HEK293 (cell line): ENCODE data around the gene ATP6V0A1.
A peak's percentile ranks its signal among the peaks of the same experiment; 100 is the strongest.

Experiments used
- GLIS2 ChIP-seq: fragments of 450-650 bp; formaldehyde crosslinking; IDR thresholded peaks from 2 replicates; pipeline ENCODE4 v1.5.1; 2016; ENCODE audit warnings: missing biosample characterization, missing genetic modification characterization
- HIC1 ChIP-seq: fragments of 450-650 bp; formaldehyde crosslinking; IDR thresholded peaks from 2 replicates; pipeline ENCODE4 v1.5.1; 2016; ENCODE audit warnings: missing biosample characterization, missing genetic modification characterization
- KLF1 ChIP-seq: fragments of 450-650 bp; formaldehyde crosslinking; IDR thresholded peaks from 2 replicates; pipeline ENCODE4 v1.5.1; 2016; ENCODE audit warnings: missing biosample characterization, missing genetic modification characterization
- KLF8 ChIP-seq: fragments of 450-650 bp; formaldehyde crosslinking; IDR thresholded peaks from 2 replicates; pipeline ENCODE4 v1.5.1; 2016; ENCODE audit warnings: missing biosample characterization, missing genetic modification characterization
- MYNN ChIP-seq: fragments of 450-650 bp; formaldehyde crosslinking; IDR thresholded peaks from 2 replicates; pipeline ENCODE4 v1.5.1; 2016; ENCODE audit warnings: missing biosample characterization, missing genetic modification characterization, borderline replicate concordance
- OSR2 ChIP-seq: fragments of 450-650 bp; formaldehyde crosslinking; IDR thresholded peaks from 2 replicates; pipeline ENCODE4 v1.5.1; 2016; ENCODE audit warnings: missing biosample characterization, missing genetic modification characterization
- RBAK ChIP-seq: fragments of 450-650 bp; formaldehyde crosslinking; IDR thresholded peaks from 2 replicates; pipeline ENCODE4 v1.5.1; 2016; ENCODE audit warnings: missing biosample characterization, missing genetic modification characterization
- SALL2 ChIP-seq: fragments of 450-650 bp; formaldehyde crosslinking; IDR thresholded peaks from 2 replicates; pipeline ENCODE4 v1.5.0; 2017; ENCODE audit warnings: missing biosample characterization, mild to moderate bottlenecking, missing genetic modification characterization, borderline replicate concordance
- YY2 ChIP-seq: fragments of 450-650 bp; formaldehyde crosslinking; IDR thresholded peaks from 2 replicates; pipeline ENCODE4 v1.5.1; 2016; ENCODE audit warnings: missing biosample characterization, missing genetic modification characterization
- ZEB2 ChIP-seq: fragments of 450-650 bp; formaldehyde crosslinking; IDR thresholded peaks from 2 replicates; pipeline ENCODE4 v1.5.1; 2016; ENCODE audit warnings: missing biosample characterization, missing genetic modification characterization
- ZFP3 ChIP-seq: fragments of 450-650 bp; formaldehyde crosslinking; IDR thresholded peaks from 2 replicates; pipeline ENCODE4 v1.5.1; 2016; ENCODE audit warnings: low read depth, missing biosample characterization, missing genetic modification characterization
- ZIC2 ChIP-seq: fragments of 450-650 bp; formaldehyde crosslinking; IDR thresholded peaks from 2 replicates; pipeline ENCODE4 v1.5.1; 2016; ENCODE audit warnings: missing biosample characterization, missing genetic modification characterization
- ZNF132 ChIP-seq: fragments of 450-650 bp; formaldehyde crosslinking; IDR thresholded peaks from 2 replicates; pipeline ENCODE4 v1.5.1; 2017; ENCODE audit warnings: missing biosample characterization, missing genetic modification characterization, borderline replicate concordance
- ZNF184 ChIP-seq: fragments of 450-650 bp; IDR thresholded peaks from 2 replicates; pipeline ENCODE4 v1.5.1; 2018; ENCODE audit warnings: missing biosample characterization, mild to moderate bottlenecking, missing genetic modification characterization
- ZNF202 ChIP-seq: fragments of 450-650 bp; formaldehyde crosslinking; IDR thresholded peaks from 2 replicates; pipeline ENCODE4 v1.5.1; 2016; ENCODE audit warnings: missing biosample characterization, missing genetic modification characterization, borderline replicate concordance
- ZNF24 ChIP-seq: fragments of 450-650 bp; formaldehyde crosslinking; IDR thresholded peaks from 2 replicates; pipeline ENCODE4 v1.5.1; 2016; ENCODE audit warnings: missing biosample characterization, missing genetic modification characterization
- ZNF248 ChIP-seq: fragments of 450-650 bp; formaldehyde crosslinking; IDR thresholded peaks from 2 replicates; pipeline ENCODE4 v1.5.1; 2017; ENCODE audit warnings: missing biosample characterization, missing genetic modification characterization
- ZNF26 ChIP-seq: fragments of 450-650 bp; formaldehyde crosslinking; IDR thresholded peaks from 2 replicates; pipeline ENCODE4 v1.5.1; 2016; ENCODE audit warnings: missing biosample characterization, missing genetic modification characterization
- ZNF266 ChIP-seq: fragments of 450-650 bp; formaldehyde crosslinking; IDR thresholded peaks from 2 replicates; pipeline ENCODE4 v1.5.1; 2016; ENCODE audit warnings: missing biosample characterization, missing genetic modification characterization, low read depth
- ZNF423 ChIP-seq: fragments of 450-650 bp; formaldehyde crosslinking; IDR thresholded peaks from 2 replicates; pipeline ENCODE4 v1.5.1; 2016; ENCODE audit warnings: missing biosample characterization, missing genetic modification characterization
- ZNF521 ChIP-seq: fragments of 450-650 bp; formaldehyde crosslinking; IDR thresholded peaks from 2 replicates; pipeline ENCODE4 v1.5.1; 2017; ENCODE audit warnings: missing biosample characterization, mild to moderate bottlenecking, missing genetic modification characterization
- ZNF548 ChIP-seq: fragments of 450-650 bp; formaldehyde crosslinking; IDR thresholded peaks from 2 replicates; pipeline ENCODE4 v1.5.1; 2016; ENCODE audit warnings: missing biosample characterization, missing genetic modification characterization
- ZNF776 ChIP-seq: fragments of 450-650 bp; formaldehyde crosslinking; IDR thresholded peaks from 2 replicates; pipeline ENCODE4 v1.5.0; 2017; ENCODE audit warnings: missing biosample characterization, missing genetic modification characterization, borderline replicate concordance
- ZSCAN16 ChIP-seq: fragments of 450-650 bp; formaldehyde crosslinking; IDR thresholded peaks from 2 replicates; pipeline ENCODE4 v1.5.1; 2016; ENCODE audit warnings: missing biosample characterization, missing genetic modification characterization
- ZSCAN23 ChIP-seq: fragments of 450-650 bp; formaldehyde crosslinking; IDR thresholded peaks from 2 replicates; pipeline ENCODE4 v1.5.1; 2016; ENCODE audit warnings: missing biosample characterization, missing genetic modification characterization
- ZXDB ChIP-seq: fragments of 450-650 bp; formaldehyde crosslinking; IDR thresholded peaks from 2 replicates; pipeline ENCODE4 v1.5.1; 2016; ENCODE audit warnings: missing biosample characterization, missing genetic modification characterization
- TF ChIP-seq, protein P1 (sequence below): fragments of 450-650 bp; formaldehyde crosslinking; IDR thresholded peaks from 2 replicates; pipeline ENCODE4 v1.5.1; 2016; ENCODE audit warnings: missing biosample characterization, missing genetic modification characterization
- TF ChIP-seq, protein P2 (sequence below): fragments of 450-650 bp; formaldehyde crosslinking; IDR thresholded peaks from 2 replicates; pipeline ENCODE4 v1.5.1; 2016; ENCODE audit warnings: missing biosample characterization, missing genetic modification characterization
- TF ChIP-seq, protein P3 (sequence below): fragments of 450-650 bp; formaldehyde crosslinking; IDR thresholded peaks from 2 replicates; pipeline ENCODE4; 2016; ENCODE audit warnings: missing biosample characterization, missing genetic modification characterization
- TF ChIP-seq, protein P4 (sequence below): fragments of 450-650 bp; formaldehyde crosslinking; IDR thresholded peaks from 2 replicates; pipeline ENCODE4 v1.5.1; 2016; ENCODE audit warnings: missing biosample characterization, missing genetic modification characterization

ATP6V0A1 gene

DNA sequence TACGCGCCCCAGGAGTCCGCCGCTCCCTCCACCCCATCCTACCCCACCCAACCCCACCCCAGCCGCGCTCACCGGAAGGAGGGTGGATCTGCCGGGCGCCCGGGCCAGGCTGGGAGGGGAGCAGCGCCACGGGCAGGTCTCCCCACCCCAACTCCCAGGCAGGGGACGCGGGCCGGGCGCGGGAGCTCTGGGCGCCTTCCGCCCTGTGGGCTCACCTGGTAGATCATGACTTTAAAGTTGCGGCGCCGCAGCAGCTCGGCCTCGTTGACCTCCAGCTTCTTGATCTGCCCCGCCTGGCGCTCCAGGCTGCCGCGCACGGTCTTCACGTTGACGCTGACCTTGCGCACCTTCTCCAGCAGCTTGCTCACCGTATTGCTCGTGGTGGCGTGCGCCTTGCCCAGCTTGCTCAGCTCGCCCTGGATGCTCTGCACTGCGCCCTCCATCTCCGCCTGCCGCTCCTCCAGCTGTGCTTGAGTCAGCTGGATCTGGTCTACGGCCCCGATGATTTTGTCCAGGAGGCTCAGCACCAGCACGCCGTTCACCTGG lies 36.2 kb upstream of the ATP6V0A1 start (continued):
- TF ChIP-seq ZNF548 (tag by site-specific recombination) (no peak), SALL2 (tag by site-specific recombination) (no peak), ZIC2 (tag by site-specific recombination) (peak; percentile 43; the same call in 1 of the 2 replicates), ZXDB (tag by site-specific recombination) (no peak), RBAK (no peak), ZNF24 (tag by site-specific recombination) (no peak), OSR2 (no peak), ZNF521 (tag by site-specific recombination) (no peak), ZNF202 (tag by site-specific recombination) (no peak), YY2 (no peak), ZNF248 (tag by site-specific recombination) (no peak), ZNF132 (tag by site-specific recombination) (no peak), GLIS2 (tag by site-specific recombination) (no peak), ZNF776 (no peak), ZNF266 (tag by site-specific recombination) (no peak), ZSCAN16 (no peak), KLF8 (tag by site-specific recombination) (0 out of 2 replicates have a peak, but pooled peaks have one; percentile 5), KLF1 (peak; percentile 72), ZNF184 (tag by site-specific recombination) (no peak), ZFP3 (no peak), MYNN (no peak), HIC1 (tag by site-specific recombination) (no peak), ZNF423 (tag by site-specific recombination) (peak; percentile 38; the same call in 1 of the 2 replicates), ZEB2 (no peak), ZSCAN23 (tag by site-specific recombination) (no peak), ZNF26 (tag by site-specific recombination) (no peak)
- TF ChIP-seq, protein P1, sequence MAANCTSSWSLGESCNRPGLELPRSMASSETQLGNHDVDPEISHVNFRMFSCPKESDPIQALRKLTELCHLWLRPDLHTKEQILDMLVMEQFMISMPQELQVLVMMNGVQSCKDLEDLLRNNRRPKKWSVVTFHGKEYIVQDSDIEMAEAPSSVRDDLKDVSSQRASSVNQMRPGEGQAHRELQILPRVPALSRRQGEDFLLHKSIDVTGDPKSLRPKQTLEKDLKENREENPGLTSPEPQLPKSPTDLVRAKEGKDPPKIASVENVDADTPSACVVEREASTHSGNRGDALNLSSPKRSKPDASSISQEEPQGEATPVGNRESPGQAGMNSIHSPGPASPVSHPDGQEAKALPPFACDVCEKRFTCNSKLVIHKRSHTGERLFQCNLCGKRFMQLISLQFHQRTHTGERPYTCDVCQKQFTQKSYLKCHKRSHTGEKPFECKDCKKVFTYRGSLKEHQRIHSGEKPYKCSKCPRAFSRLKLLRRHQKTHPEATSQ (tag by site-specific recombination) = no peak
- TF ChIP-seq, protein P2, sequence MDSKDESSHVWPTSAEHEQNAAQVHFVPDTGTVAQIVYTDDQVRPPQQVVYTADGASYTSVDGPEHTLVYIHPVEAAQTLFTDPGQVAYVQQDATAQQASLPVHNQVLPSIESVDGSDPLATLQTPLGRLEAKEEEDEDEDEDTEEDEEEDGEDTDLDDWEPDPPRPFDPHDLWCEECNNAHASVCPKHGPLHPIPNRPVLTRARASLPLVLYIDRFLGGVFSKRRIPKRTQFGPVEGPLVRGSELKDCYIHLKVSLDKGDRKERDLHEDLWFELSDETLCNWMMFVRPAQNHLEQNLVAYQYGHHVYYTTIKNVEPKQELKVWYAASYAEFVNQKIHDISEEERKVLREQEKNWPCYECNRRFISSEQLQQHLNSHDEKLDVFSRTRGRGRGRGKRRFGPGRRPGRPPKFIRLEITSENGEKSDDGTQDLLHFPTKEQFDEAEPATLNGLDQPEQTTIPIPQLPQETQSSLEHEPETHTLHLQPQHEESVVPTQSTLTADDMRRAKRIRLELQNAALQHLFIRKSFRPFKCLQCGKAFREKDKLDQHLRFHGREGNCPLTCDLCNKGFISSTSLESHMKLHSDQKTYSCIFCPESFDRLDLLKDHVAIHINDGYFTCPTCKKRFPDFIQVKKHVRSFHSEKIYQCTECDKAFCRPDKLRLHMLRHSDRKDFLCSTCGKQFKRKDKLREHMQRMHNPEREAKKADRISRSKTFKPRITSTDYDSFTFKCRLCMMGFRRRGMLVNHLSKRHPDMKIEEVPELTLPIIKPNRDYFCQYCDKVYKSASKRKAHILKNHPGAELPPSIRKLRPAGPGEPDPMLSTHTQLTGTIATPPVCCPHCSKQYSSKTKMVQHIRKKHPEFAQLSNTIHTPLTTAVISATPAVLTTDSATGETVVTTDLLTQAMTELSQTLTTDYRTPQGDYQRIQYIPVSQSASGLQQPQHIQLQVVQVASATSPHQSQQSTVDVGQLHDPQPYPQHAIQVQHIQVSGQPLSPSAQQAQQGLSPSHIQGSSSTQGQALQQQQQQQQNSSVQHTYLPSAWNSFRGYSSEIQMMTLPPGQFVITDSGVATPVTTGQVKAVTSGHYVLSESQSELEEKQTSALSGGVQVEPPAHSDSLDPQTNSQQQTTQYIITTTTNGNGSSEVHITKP (tag by site-specific recombination) = peak; percentile 8; the same call in 1 of the 2 replicates
- TF ChIP-seq, protein P3, sequence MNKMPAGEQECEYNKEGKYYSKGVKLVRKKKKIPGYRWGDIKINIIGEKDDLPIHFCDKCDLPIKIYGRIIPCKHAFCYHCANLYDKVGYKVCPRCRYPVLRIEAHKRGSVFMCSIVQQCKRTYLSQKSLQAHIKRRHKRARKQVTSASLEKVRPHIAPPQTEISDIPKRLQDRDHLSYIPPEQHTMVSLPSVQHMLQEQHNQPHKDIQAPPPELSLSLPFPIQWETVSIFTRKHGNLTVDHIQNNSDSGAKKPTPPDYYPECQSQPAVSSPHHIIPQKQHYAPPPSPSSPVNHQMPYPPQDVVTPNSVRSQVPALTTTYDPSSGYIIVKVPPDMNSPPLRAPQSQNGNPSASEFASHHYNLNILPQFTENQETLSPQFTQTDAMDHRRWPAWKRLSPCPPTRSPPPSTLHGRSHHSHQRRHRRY (tag by site-specific recombination) = no peak
- TF ChIP-seq, protein P4, sequence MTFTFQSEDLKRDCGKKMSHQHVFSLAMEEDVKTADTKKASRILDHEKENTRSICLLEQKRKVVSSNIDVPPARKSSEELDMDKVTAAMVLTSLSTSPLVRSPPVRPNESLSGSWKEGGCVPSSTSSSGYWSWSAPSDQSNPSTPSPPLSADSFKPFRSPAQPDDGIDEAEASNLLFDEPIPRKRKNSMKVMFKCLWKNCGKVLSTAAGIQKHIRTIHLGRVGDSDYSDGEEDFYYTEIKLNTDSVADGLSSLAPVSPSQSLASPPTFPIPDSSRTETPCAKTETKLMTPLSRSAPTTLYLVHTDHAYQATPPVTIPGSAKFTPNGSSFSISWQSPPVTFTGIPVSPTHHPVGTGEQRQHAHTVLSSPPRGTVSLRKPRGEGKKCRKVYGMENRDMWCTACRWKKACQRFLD (tag by site-specific recombination) = no peak
